GM19193 (cell line): ENCODE data around the gene OR4E2.

Source experiments
- POLR2A ChIP-seq: IDR thresholded peaks from 4 replicates; pipeline ENCODE4 v1.6.1; 2011; ENCODE audit not compliant: insufficient read depth, insufficient read length; ENCODE audit errors: extremely low read depth

Gene OR4E2

GRCh38 chr14:21653331-21653885 is at the start of gene OR4E2:
Gene OR4E2, plus strand, starts transcription at chr14:21653835. Its CDS starts 11,248 bp downstream, at chr14:21665083.
- TF ChIP-seq POLR2A = no peak

GRCh38 chr14:21612324-21612723 is 41.3 kb upstream of the OR4E2 start:
- no peak for TF ChIP-seq POLR2A

- no peak for TF ChIP-seq POLR2A
Observed at GRCh38 chr14:21614240-21614639, 39.4 kb upstream of the OR4E2 start.

GRCh38 chr14:21617614-21618013 is 36.0 kb upstream of the OR4E2 start:
- TF ChIP-seq POLR2A = no peak

- TF ChIP-seq POLR2A = no peak
Observed at GRCh38 chr14:21626491-21627230, 27.0 kb upstream of the OR4E2 start.

DNA sequence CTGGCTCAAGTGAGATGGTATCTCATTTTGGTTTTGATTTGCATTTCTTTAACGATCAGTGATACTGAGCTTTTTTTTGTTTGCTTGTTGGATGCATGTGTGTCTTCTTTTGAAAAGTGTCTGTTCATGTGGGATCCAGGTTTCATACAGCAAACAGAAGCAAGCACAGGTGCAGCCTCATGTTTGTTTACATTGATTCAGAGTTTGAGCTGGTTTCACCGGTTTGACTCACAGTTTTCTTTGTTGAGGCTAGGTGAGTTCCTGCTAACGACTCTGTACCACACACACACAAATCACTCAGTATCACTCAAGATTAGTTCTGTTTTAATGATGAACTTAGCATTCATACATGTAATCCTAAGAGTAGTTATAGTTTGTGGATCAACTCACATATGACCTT is 22.6 kb upstream of the OR4E2 start:
- no peak for TF ChIP-seq POLR2A

DNA sequence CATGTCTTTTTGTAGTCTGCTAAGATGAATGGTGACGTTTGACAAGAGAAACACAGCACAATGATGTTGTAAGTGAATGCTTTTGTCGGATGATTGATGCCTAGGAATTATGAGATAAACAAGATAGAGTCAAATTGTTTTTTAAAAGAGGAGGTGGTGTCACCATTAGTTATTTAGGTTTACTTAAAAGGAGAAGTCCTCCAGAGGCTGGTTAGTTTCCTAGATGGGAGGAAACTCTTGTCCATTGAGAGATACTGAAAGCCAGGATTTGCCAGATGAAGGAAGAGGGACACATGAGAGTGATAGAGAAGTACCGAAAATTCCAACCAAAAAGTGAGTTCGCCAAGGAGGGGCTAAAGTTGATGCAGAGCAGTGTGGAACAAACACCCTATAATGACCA is 18.8 kb upstream of the OR4E2 start, which contains the start of gene OR10G2:
TSS of gene OR10G2 (minus strand) at position 101 of the 400 bp plus-strand sequence. CDS start at position 3, 98 bp downstream.
- no peak for TF ChIP-seq POLR2A

DNA sequence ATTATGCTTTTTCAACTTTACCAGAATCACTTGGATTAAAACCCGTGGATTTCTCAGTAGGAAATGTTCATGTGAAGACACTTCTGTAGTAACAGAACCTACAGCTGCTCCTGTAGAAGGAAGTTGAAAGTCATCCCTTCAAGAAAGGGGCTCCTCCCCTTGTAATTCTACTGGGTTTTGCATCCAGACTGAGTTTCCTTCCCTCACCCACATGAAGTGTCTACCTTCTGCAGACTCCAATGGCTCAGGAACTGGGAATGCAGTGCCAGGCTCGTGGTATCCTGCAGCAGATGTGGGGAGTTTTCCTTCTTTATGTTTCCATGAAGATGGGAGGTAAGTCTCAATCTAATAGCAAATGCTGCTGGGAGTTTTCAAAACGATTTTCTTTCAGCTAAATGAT is 11.0 kb upstream of the OR4E2 start:
- no peak for TF ChIP-seq POLR2A

- TF ChIP-seq POLR2A = no peak
Observed at GRCh38 chr14:21643407-21643806, 10.2 kb upstream of the OR4E2 start.

GRCh38 chr14:21647380-21647779 is 6.3 kb upstream of the OR4E2 start:
- no peak for TF ChIP-seq POLR2A

DNA sequence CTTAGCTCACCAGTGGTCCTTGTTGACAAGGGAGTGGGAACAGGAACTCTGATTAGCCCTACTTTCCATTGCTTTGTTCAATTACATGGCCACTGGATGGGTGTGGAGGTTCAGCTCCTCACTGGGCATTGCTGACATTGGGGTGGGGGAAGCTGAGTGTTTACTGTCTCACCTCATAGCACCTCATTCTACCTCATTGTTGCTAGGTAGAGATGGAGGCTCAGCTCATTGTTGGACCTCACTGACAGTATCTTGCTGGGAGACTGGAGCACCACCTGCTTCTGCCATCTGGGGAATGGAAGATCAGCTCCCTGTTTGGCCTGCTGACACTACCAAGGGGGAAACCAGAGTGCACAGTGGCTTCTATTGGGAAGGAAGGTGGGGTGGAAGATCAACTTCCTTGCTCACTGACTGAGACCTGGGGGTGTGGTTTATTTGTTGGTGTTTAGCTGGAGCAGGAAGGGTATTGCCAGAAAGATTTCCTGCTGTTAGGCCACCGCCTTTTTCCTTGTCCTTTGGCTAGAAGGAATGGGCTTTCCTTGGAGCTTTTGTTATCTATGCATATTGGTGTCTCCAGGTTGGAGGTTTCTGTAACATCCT is 1.3 kb upstream of the OR4E2 start:
- no peak for TF ChIP-seq POLR2A

- TF ChIP-seq POLR2A = no peak
Observed at GRCh38 chr14:21654215-21654614, 580 bp downstream of the OR4E2 start.

GRCh38 chr14:21656980-21657379 is 3.3 kb downstream of the OR4E2 start:
- no peak for TF ChIP-seq POLR2A

- no peak for TF ChIP-seq POLR2A
Observed at GRCh38 chr14:21668377-21668776, 14.7 kb downstream of the OR4E2 start.

- TF ChIP-seq POLR2A = no peak
Observed at GRCh38 chr14:21669284-21669683, 15.6 kb downstream of the OR4E2 start.

DNA sequence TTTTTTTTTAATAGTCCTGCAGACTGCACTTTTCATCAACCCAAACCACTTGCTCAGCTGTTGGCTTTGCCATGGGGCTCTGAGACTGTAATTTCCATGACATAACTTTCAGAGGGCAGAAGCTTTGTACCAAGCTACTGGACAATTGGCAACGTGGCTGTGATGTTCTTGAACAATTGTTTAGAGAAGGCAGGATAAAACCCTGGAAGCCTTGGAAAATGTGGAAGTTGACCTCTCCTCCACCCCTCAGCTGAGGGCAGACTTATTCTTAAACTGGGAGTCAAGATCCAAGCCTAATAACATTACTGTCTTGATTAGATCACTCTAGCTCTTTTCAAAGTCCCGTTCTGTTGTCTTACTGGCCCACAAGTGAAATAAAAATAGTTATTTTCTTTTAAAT is 17.7 kb downstream of the OR4E2 start:
- no peak for TF ChIP-seq POLR2A

DNA sequence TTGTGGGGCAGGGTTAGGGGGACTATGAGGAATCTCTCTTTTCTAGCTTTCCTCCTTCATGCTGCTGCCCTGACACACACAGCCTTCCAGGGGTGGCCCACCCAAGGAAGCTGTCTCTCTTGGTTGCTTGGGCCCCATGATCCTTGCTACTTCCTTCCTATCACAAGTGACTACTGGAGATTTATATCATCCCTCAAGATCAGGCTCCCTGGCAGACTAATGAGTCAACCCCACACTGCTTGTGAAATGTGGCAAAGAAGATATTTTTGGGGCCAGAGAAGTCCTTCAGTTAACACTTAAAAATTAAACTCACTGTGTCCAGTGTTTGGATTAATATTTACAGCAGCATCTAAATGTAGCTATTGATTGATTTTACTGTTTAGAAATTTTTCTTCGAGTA is 18.5 kb downstream of the OR4E2 start:
- no peak for TF ChIP-seq POLR2A

GRCh38 chr14:21673718-21674117 is 20.1 kb downstream of the OR4E2 start, which contains the start of gene OR4E1:
Gene OR4E1, minus strand, starts transcription at chr14:21673818. Its CDS starts 2,883 bp downstream, at chr14:21670935.
- TF ChIP-seq POLR2A = no peak
